Brain microvascular endothelial cell (primary cell): Measurements from ENCODE around the gene POPDC3.
"Not testable (repeated sequence)": the region's sequence is repeated elsewhere in the genome, so short reads cannot be mapped to it uniquely, and the experiment has no call there.

Experiments
- DNase-seq: peaks from one replicate; pipeline ENCODE4 v3.0.0-alpha.2; 2020
- H3K27ac ChIP-seq: fragments of 250-450 bp; sonication (Bioruptor Pico); 2 replicates; pipeline ENCODE4 v1.5.1; 2020; ENCODE audit warnings: mild to moderate bottlenecking, moderate library complexity
- H3K27me3 ChIP-seq: fragments of 250-450 bp; sonication (Bioruptor Pico); replicated peaks from 2 replicates; pipeline ENCODE4 v1.5.1; 2020; ENCODE audit warnings: mild to moderate bottlenecking
- H3K36me3 ChIP-seq: fragments of 250-450 bp; sonication (Bioruptor Pico); replicated peaks from 2 replicates; pipeline ENCODE4 v1.5.1; 2020; ENCODE audit warnings: mild to moderate bottlenecking
- H3K4me3 ChIP-seq: 2 replicates; pipeline ENCODE4 v1.5.1; 2011; ENCODE audit warnings: low read depth, mild to moderate bottlenecking, control low read depth, low read length, moderate library complexity
- in situ Hi-C: cut with HindIII; loops from 2 replicates; pipeline ENCODE4 v1.10.0; 2017; ENCODE audit warnings: low sequenced_read_pairs, low pct_ligation_motif_present
- TF ChIP-seq, protein P1 (sequence below): IDR thresholded peaks from 2 replicates; pipeline ENCODE4 v1.5.1; 2011; ENCODE audit warnings: low read depth, mild to moderate bottlenecking, moderate library complexity, low read length, control low read depth, inconsistent platforms; ENCODE audit errors: missing control alignments

POPDC3 gene

GRCh38 chr6:105179244-105180065 lies at the start of gene POPDC3:
TSS of gene POPDC3 (minus strand) at chr6:105180014. CDS start at chr6:105161909, 18,105 bp downstream.
- in situ Hi-C loops = no loop called here
- no peaks in the 10 kb centered on the region for H3K36me3 ChIP-seq
- peak; percentile 31 for DNase-seq
- TF ChIP-seq, protein P1, sequence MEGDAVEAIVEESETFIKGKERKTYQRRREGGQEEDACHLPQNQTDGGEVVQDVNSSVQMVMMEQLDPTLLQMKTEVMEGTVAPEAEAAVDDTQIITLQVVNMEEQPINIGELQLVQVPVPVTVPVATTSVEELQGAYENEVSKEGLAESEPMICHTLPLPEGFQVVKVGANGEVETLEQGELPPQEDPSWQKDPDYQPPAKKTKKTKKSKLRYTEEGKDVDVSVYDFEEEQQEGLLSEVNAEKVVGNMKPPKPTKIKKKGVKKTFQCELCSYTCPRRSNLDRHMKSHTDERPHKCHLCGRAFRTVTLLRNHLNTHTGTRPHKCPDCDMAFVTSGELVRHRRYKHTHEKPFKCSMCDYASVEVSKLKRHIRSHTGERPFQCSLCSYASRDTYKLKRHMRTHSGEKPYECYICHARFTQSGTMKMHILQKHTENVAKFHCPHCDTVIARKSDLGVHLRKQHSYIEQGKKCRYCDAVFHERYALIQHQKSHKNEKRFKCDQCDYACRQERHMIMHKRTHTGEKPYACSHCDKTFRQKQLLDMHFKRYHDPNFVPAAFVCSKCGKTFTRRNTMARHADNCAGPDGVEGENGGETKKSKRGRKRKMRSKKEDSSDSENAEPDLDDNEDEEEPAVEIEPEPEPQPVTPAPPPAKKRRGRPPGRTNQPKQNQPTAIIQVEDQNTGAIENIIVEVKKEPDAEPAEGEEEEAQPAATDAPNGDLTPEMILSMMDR = peak; percentile 18
- no peaks in the 10 kb centered on the region for H3K27me3 ChIP-seq
- H3K27ac ChIP-seq = peak within 1 kb of the TSS; percentile 64
- peak within 1 kb of the TSS; percentile 71 for H3K4me3 ChIP-seq

GRCh38 chr6:105227295-105227767 lies 47.5 kb upstream of the POPDC3 start:
- H3K4me3 ChIP-seq = no peak overlapping the region
- TF ChIP-seq, protein P1 = no peak
- H3K27ac ChIP-seq = no peak overlapping the region
- DNase-seq = no peak
- H3K27me3 ChIP-seq = no peaks in the 10 kb centered on the region
- H3K36me3 ChIP-seq = no peaks in the 10 kb centered on the region
- in situ Hi-C loops = no loop called here

- no peak for DNase-seq
- H3K36me3 ChIP-seq = no peaks in the 10 kb centered on the region
- no peak overlapping the region for H3K27ac ChIP-seq
- no peak overlapping the region for H3K4me3 ChIP-seq
- no peaks in the 10 kb centered on the region for H3K27me3 ChIP-seq
- in situ Hi-C loops = no loop called here
- TF ChIP-seq, protein P1 = no peak
Measured at GRCh38 chr6:105226598-105227294, 46.9 kb upstream of the POPDC3 start.

GRCh38 chr6:105223242-105223641 lies 43.4 kb upstream of the POPDC3 start:
- in situ Hi-C loops = no loop called here
- no peak overlapping the region for H3K4me3 ChIP-seq

GRCh38 chr6:105221219-105221618 lies 41.4 kb upstream of the POPDC3 start:
- in situ Hi-C loops, H3K27me3 ChIP-seq, DNase-seq, H3K27ac ChIP-seq, H3K36me3 ChIP-seq, H3K4me3 ChIP-seq: not testable (repeated sequence)

More at GRCh38 chr6:105223242-105223641, 43.4 kb upstream of the POPDC3 start:
- no peaks in the 10 kb centered on the region for H3K27me3 ChIP-seq
- DNase-seq = no peak
- no peaks in the 10 kb centered on the region for H3K36me3 ChIP-seq
- H3K27ac ChIP-seq = no peak overlapping the region
- TF ChIP-seq, protein P1 = no peak

- no peak for DNase-seq
- no peak overlapping the region for H3K4me3 ChIP-seq
Measured at GRCh38 chr6:105220186-105220585, 40.4 kb upstream of the POPDC3 start.

GRCh38 chr6:105219218-105219617 lies 39.4 kb upstream of the POPDC3 start:
- H3K27me3 ChIP-seq, in situ Hi-C loops, H3K4me3 ChIP-seq, H3K27ac ChIP-seq, H3K36me3 ChIP-seq, DNase-seq: not testable (repeated sequence)

More at GRCh38 chr6:105220186-105220585, 40.4 kb upstream of the POPDC3 start:
- in situ Hi-C loops = no loop called here
- Histone ChIP-seq H3K36me3 (no peaks in the 10 kb centered on the region), H3K27ac (no peak overlapping the region), H3K27me3 (no peaks in the 10 kb centered on the region)
- TF ChIP-seq, protein P1 = no peak
